Measurements from ENCODE around the gene ATXN2.
A peak's percentile ranks its signal among the peaks of the same experiment; 100 is the strongest.
"Not testable (repeated sequence)": the region's sequence is repeated elsewhere in the genome, so short reads cannot be mapped to it uniquely, and the experiment has no call there.

ATXN2 gene

GRCh38 chr12:111570084-111570961 is 28.8 kb downstream of the ATXN2 start:
- DNase-seq: no peak

GRCh38 chr12:111569363-111570083 is 29.6 kb downstream of the ATXN2 start:
- DNase-seq: no peak

GRCh38 chr12:111560844-111561243 is 38.3 kb downstream of the ATXN2 start:
- DNase-seq: not testable (repeated sequence)

GRCh38 chr12:111558107-111558376 is 41.1 kb downstream of the ATXN2 start:
- DNase-seq: no peak

GRCh38 chr12:111557271-111558106 is 41.6 kb downstream of the ATXN2 start:
- no peak for DNase-seq

- DNase-seq: no peak
Measured at GRCh38 chr12:111556676-111557075, 42.4 kb downstream of the ATXN2 start.

GRCh38 chr12:111555313-111555712 is 43.8 kb downstream of the ATXN2 start:
- not testable (repeated sequence) for DNase-seq

- DNase-seq: peak; percentile 33
Measured at GRCh38 chr12:111546758-111547383, 52.2 kb downstream of the ATXN2 start.

- DNase-seq: no peak
Measured at GRCh38 chr12:111546171-111546570, 52.9 kb downstream of the ATXN2 start.

- no peak for DNase-seq
Measured at GRCh38 chr12:111544032-111544431, 55.1 kb downstream of the ATXN2 start.

- no peak for DNase-seq
Measured at GRCh38 chr12:111532751-111533150, 66.4 kb downstream of the ATXN2 start.

- peak; percentile 65 for DNase-seq
Measured at GRCh38 chr12:111529424-111530368, 69.4 kb downstream of the ATXN2 start.

- DNase-seq: no peak
Measured at GRCh38 chr12:111523587-111524167, 75.4 kb downstream of the ATXN2 start.

- DNase-seq: no peak
Measured at GRCh38 chr12:111521801-111522200, 77.3 kb downstream of the ATXN2 start.

GRCh38 chr12:111519937-111520336 is 79.2 kb downstream of the ATXN2 start:
- no peak for DNase-seq

GRCh38 chr12:111519083-111519482 is 80.0 kb downstream of the ATXN2 start:
- DNase-seq: no peak

GRCh38 chr12:111507719-111508118 is 91.4 kb downstream of the ATXN2 start:
- not testable (repeated sequence) for DNase-seq

- not testable (repeated sequence) for DNase-seq
Measured at GRCh38 chr12:111507258-111507657, 91.9 kb downstream of the ATXN2 start.

- no peak for DNase-seq
Measured at GRCh38 chr12:111506260-111506659, 92.9 kb downstream of the ATXN2 start.

- DNase-seq: no peak
Measured at GRCh38 chr12:111505601-111506036, 93.5 kb downstream of the ATXN2 start.

GRCh38 chr12:111503116-111503515 is 96.0 kb downstream of the ATXN2 start:
- DNase-seq: no peak
